ENCODE data around the gene APOF.

DNA sequence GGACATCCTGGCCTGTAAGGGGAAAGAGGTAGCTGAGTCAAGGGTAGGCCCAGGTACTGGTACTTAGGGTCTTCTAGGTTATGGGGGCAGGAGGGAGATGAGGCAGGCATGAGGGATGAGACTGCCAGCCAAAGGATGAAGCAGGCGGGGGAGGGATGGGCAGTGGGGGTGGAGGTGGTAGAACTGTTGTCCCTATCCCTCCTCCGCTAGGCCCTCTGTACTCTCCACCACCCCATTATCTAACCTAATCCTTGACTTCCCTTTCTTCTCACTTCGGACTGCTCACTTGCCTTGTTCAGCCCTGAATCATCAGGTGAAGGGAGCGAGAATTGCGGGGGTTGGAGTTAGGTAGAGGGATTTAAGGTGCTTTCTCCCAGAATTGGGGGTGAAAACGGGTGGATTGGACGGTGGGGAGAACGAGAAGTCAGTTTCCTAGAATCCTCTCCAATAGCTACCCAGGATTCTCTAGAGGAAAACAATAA is 29.4 kb downstream of the APOF start:
- TF ChIP-seq TBL1XR1 (IDR thresholded peaks at IDR 0.05; ENCODE audit: low read depth, low read length) (no peak), SP1 (IDR thresholded peaks at IDR 0.05; ENCODE audit: low read depth, low read length) (no peak), TAF1 (IDR thresholded peaks at IDR 0.05; ENCODE audit: borderline replicate concordance, low read depth, low read length) (peak; percentile 62; the same call in 1 of the 2 replicates), SIN3A (IDR thresholded peaks at IDR 0.05; ENCODE audit: low read depth, low read length) (no peak), MXI1 (IDR thresholded peaks at IDR 0.05; ENCODE audit: low read depth, low read length) (no peak), REST (IDR thresholded peaks at IDR 0.05; ENCODE audit: low read depth, low read length) (no peak), BACH1 (IDR thresholded peaks at IDR 0.05; ENCODE audit: borderline replicate concordance) (no peak), GABPA (IDR thresholded peaks at IDR 0.05; ENCODE audit: low read depth) (no peak), EZH2 (IDR thresholded peaks at IDR 0.05; ENCODE audit: borderline replicate concordance, control insufficient read depth, low read depth, low read length) (no peak), BHLHE40 (IDR thresholded peaks at IDR 0.05; ENCODE audit: borderline replicate concordance in 1 of 2, low read depth in 2 of 2, low read length in 1 of 2) (no peak)
- TF ChIP-seq, protein P1, sequence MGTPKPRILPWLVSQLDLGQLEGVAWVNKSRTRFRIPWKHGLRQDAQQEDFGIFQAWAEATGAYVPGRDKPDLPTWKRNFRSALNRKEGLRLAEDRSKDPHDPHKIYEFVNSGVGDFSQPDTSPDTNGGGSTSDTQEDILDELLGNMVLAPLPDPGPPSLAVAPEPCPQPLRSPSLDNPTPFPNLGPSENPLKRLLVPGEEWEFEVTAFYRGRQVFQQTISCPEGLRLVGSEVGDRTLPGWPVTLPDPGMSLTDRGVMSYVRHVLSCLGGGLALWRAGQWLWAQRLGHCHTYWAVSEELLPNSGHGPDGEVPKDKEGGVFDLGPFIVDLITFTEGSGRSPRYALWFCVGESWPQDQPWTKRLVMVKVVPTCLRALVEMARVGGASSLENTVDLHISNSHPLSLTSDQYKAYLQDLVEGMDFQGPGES (IDR thresholded peaks at IDR 0.05): no peak
- TF ChIP-seq, protein P2, sequence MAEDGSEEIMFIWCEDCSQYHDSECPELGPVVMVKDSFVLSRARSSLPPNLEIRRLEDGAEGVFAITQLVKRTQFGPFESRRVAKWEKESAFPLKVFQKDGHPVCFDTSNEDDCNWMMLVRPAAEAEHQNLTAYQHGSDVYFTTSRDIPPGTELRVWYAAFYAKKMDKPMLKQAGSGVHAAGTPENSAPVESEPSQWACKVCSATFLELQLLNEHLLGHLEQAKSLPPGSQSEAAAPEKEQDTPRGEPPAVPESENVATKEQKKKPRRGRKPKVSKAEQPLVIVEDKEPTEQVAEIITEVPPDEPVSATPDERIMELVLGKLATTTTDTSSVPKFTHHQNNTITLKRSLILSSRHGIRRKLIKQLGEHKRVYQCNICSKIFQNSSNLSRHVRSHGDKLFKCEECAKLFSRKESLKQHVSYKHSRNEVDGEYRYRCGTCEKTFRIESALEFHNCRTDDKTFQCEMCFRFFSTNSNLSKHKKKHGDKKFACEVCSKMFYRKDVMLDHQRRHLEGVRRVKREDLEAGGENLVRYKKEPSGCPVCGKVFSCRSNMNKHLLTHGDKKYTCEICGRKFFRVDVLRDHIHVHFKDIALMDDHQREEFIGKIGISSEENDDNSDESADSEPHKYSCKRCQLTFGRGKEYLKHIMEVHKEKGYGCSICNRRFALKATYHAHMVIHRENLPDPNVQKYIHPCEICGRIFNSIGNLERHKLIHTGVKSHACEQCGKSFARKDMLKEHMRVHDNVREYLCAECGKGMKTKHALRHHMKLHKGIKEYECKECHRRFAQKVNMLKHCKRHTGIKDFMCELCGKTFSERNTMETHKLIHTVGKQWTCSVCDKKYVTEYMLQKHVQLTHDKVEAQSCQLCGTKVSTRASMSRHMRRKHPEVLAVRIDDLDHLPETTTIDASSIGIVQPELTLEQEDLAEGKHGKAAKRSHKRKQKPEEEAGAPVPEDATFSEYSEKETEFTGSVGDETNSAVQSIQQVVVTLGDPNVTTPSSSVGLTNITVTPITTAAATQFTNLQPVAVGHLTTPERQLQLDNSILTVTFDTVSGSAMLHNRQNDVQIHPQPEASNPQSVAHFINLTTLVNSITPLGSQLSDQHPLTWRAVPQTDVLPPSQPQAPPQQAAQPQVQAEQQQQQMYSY (CRISPR knock-in tag; IDR thresholded peaks at IDR 0.05): no peak
- TF ChIP-seq, protein P3, sequence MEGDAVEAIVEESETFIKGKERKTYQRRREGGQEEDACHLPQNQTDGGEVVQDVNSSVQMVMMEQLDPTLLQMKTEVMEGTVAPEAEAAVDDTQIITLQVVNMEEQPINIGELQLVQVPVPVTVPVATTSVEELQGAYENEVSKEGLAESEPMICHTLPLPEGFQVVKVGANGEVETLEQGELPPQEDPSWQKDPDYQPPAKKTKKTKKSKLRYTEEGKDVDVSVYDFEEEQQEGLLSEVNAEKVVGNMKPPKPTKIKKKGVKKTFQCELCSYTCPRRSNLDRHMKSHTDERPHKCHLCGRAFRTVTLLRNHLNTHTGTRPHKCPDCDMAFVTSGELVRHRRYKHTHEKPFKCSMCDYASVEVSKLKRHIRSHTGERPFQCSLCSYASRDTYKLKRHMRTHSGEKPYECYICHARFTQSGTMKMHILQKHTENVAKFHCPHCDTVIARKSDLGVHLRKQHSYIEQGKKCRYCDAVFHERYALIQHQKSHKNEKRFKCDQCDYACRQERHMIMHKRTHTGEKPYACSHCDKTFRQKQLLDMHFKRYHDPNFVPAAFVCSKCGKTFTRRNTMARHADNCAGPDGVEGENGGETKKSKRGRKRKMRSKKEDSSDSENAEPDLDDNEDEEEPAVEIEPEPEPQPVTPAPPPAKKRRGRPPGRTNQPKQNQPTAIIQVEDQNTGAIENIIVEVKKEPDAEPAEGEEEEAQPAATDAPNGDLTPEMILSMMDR (IDR thresholded peaks at IDR 0.05 in 2 of 3, conservative IDR thresholded peaks at IDR 0.05 in 1 of 3; ENCODE audit: control insufficient read depth in 2 of 3, extremely low read depth in 1 of 3, insufficient read depth in 1 of 3, low read depth in 3 of 3, low read length in 3 of 3): no peak
